D721Med (cell line): ENCODE measurements around the gene NEGR1.
A peak's percentile ranks its signal among the peaks of the same experiment; 100 is the strongest.

ENCODE experiments used
- DNase-seq: peaks from one replicate; pipeline ENCODE4 v3.0.0; 2011; ENCODE audit warnings: low spot score; ENCODE audit not compliant: insufficient read length
- FAIRE-seq: peaks from 2 replicates; lab custom pipeline; 2011; peaks lifted over from hg19 to GRCh38; lab: Jason Lieb, UNC
- TF ChIP-seq, protein P1 (sequence below): IDR thresholded peaks from 2 replicates; pipeline ENCODE4 v1.5.1; 2012; ENCODE audit warnings: mild to moderate bottlenecking, control low read depth; ENCODE audit not compliant: insufficient read depth; ENCODE audit errors: missing control alignments

NEGR1 gene

DNA sequence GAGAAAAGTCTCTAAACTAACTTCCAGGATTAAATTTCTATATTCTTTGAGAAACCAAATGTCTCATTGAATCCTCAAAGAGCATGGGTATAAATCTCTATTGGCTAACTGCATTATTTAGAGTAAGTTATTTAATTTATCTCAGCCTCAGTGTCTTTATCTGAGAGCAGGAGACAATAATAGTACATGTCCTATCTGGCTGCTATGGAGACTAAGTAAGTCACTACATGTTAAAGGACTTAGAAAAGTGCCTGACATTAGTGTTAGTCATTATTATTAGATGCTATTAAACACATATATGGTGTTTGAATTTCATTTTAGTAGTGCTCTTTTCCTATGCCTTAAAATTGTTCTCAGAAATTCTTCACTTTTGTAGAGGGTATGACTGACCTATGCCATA is 505.2 kb downstream of the NEGR1 start:
- no peak for DNase-seq
- FAIRE-seq = no peak
- TF ChIP-seq, protein P1, sequence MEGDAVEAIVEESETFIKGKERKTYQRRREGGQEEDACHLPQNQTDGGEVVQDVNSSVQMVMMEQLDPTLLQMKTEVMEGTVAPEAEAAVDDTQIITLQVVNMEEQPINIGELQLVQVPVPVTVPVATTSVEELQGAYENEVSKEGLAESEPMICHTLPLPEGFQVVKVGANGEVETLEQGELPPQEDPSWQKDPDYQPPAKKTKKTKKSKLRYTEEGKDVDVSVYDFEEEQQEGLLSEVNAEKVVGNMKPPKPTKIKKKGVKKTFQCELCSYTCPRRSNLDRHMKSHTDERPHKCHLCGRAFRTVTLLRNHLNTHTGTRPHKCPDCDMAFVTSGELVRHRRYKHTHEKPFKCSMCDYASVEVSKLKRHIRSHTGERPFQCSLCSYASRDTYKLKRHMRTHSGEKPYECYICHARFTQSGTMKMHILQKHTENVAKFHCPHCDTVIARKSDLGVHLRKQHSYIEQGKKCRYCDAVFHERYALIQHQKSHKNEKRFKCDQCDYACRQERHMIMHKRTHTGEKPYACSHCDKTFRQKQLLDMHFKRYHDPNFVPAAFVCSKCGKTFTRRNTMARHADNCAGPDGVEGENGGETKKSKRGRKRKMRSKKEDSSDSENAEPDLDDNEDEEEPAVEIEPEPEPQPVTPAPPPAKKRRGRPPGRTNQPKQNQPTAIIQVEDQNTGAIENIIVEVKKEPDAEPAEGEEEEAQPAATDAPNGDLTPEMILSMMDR = no peak

DNA sequence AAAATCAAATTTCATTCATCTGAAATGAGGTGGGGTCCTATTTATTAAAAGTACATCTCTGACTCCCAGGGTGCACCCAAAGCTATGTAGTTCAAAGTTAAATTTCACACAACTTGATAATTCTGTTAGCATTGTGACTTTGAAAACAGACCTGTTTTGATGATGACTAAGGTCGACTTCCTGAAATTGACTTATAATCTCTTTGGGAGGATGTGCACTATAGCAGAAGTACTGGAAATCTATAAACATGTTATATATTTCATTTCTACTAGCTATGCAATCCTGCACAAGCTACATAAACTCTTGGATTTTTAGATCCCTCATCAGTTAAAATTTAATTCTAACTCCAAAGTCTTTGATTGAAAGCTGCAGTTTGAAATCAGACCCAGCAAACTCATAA is 507.6 kb downstream of the NEGR1 start:
- TF ChIP-seq, protein P1 = no peak
- DNase-seq (no peak), FAIRE-seq (no peak)

DNA sequence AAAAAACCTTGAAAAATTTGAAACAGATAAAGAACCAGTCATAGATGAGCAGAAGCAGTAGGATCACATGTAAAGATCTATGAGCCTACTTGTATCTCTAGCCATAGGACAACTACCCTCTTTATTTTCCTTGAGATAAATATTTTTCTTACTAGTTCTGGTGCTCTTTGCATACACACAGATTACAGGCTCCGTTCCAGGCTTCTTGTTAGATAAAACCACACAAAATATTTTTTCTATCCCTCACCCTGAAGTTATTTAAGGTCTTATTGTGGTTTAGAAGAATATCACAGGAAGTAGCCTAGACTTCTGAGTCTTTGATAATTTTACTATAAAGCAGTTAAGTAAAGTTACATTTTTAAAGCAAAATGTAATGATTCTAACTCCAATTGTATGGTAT is 512.2 kb downstream of the NEGR1 start:
- DNase-seq (no peak), FAIRE-seq (peak; percentile 35)
- TF ChIP-seq, protein P1 = no peak

DNA sequence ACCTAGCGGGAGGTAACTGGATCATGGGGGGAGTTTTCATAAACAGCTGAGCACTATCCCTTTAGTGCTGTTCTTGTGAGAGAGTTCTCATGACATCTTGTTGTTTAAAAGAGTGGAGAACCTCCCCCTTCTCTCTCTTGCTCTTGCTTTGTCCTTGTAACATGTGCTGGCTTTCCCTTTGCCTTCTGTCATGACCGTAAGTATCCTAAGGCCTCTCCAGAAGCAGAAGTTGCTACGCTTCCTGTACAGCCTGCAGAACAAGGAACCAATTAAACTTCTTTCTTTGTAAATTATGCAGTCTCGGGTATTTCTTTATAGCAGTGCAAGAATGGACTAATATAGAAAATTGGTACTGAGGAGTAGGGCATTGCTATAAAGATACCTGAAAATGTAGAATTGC is 515.6 kb downstream of the NEGR1 start:
- DNase-seq = no peak
- TF ChIP-seq, protein P1 = no peak
- FAIRE-seq = no peak

DNA sequence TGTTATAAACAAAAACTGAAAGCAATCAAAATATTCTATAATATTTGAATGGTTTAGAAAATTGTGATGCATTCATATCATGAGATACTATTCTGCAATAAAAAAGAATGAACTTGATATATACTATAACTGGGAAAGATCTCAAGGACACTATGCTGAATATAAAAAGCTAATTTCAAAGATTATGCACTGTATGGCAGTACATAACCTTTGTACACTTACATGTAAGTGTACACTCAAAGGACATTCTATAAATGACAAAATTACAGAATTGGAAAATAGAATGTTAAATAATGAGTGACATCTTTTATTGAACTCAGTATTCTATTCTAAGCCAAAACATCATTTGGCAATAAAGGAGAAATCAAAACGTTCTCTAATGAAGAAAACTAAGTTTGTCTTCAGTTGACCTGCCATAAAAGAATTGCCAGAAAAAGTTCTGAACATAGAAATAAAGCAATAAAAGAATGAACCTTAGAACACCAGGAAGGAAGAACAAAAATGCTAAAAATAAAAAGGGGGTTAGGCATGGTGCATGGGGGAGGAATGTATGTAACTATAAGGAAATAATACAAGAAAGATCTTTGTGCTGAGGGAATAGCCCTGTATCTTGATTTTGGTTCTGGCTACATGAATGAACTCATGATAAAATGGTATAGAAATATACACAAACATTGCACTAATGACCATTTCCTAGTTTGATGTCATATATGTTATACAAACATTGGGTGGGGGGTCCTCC is 519.7 kb downstream of the NEGR1 start:
- TF ChIP-seq, protein P1 = no peak
- FAIRE-seq = no peak

DNA sequence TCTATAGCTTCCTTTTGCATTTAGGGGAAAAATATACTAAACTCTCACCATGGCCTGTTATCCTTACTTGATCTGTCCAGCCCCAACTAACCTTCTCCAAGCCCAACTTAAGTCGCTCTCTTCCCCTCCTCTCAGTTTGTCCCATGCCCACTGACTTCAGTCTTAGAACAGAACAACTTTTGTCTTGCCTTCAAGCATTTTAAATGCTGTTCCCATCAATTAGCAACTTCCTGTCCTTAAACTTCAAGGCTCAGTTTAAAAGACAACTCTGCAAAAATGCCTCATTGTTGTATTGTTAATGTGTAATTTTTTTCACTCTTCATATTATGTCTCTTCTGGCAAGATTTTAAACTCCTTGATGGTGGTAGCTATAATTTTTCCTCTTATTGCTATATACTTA is 526.9 kb downstream of the NEGR1 start:
- FAIRE-seq (no peak), DNase-seq (no peak)
- TF ChIP-seq, protein P1 = no peak

More for the DNA sequence above, 519.7 kb downstream of the NEGR1 start:
- no peak for DNase-seq

DNA sequence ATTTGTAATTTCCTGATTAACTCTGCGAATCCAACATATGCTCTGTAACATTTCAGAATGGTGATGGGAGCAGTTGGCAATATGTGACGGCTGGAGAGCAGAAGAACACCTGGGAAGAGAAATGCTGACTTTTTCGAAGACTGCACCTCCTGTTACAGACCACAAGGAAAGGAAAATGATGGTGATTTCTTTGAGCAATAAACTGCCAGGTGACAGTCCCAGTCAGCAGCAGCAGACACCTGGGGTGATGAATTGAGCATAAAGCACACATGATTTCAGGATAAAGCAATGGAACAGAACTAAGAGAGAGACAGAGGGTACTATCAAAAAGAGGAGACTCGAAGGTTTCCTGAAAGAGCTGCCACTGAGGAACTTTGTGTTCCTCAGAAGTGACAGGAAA is 528.6 kb downstream of the NEGR1 start:
- TF ChIP-seq, protein P1 = no peak
- FAIRE-seq = no peak
- DNase-seq = no peak
